SK-N-SH treated with all-trans-retinoic acid at 6 μM for 48 hours (cell line): ENCODE results near the gene DNAAF5.

Source experiments
- ATAC-seq: fragments of 200-7000 bp; cut with Tn5 transposase; 3 replicates; pipeline ENCODE4 v1.9.1; 2020; ENCODE audit warnings: mild to moderate bottlenecking, moderate library complexity
- ARNTL ChIP-seq: fragments of 450-650 bp; formaldehyde crosslinking; IDR thresholded peaks from 2 replicates; pipeline ENCODE4 v1.5.0; 2020; ENCODE audit warnings: low read depth, mild to moderate bottlenecking, moderate library complexity, borderline replicate concordance
- BACH2 ChIP-seq: fragments of 250-450 bp; sonication (Bioruptor Pico); IDR thresholded peaks from 2 replicates; pipeline ENCODE4 v1.9.0; 2021; ENCODE audit warnings: mild to moderate bottlenecking, borderline replicate concordance
- CSDC2 ChIP-seq: fragments of 250-450 bp; sonication (Bioruptor Pico); IDR thresholded peaks from 2 replicates; pipeline ENCODE4 v1.5.0; 2020; ENCODE audit warnings: mild to moderate bottlenecking, moderate library complexity
- ESRRG ChIP-seq: fragments of 250-450 bp; sonication (Bioruptor Pico); IDR thresholded peaks from 2 replicates; pipeline ENCODE4 v1.6.1; 2021; ENCODE audit warnings: mild to moderate bottlenecking
- GLIS3 ChIP-seq: fragments of 250-450 bp; sonication (Bioruptor Pico); IDR thresholded peaks from 2 replicates; pipeline ENCODE4 v1.5.0; 2020; ENCODE audit warnings: mild to moderate bottlenecking, moderate library complexity
- ISL1 ChIP-seq: fragments of 250-450 bp; sonication (Bioruptor Pico); IDR thresholded peaks from 2 replicates; pipeline ENCODE4 v2.1.2; 2022; ENCODE audit warnings: mild to moderate bottlenecking, moderate library complexity
- OSR1 ChIP-seq: fragments of 250-450 bp; sonication (Bioruptor Pico); IDR thresholded peaks from 2 replicates; pipeline ENCODE4 v1.8.0; 2022; ENCODE audit warnings: moderate library complexity, mild to moderate bottlenecking, inconsistent platforms
- RARB ChIP-seq: fragments of 250-450 bp; sonication (Bioruptor Pico); IDR thresholded peaks from 2 replicates; pipeline ENCODE4 v1.8.0; 2021; ENCODE audit warnings: mild to moderate bottlenecking, moderate library complexity
- SNAI2 ChIP-seq: fragments of 250-450 bp; sonication (Bioruptor Pico); IDR thresholded peaks from 2 replicates; pipeline ENCODE4 v1.5.0; 2020; ENCODE audit warnings: mild to moderate bottlenecking, moderate library complexity
- TCF4 ChIP-seq: fragments of 250-450 bp; sonication (Bioruptor Pico); IDR thresholded peaks from 2 replicates; pipeline ENCODE4 v1.8.0; 2021; ENCODE audit warnings: mild to moderate bottlenecking, moderate library complexity, borderline replicate concordance
- TOX ChIP-seq: fragments of 250-450 bp; sonication (Bioruptor Pico); IDR thresholded peaks from 2 replicates; pipeline ENCODE4 v1.8.0; 2021; ENCODE audit warnings: mild to moderate bottlenecking, moderate library complexity, borderline replicate concordance
- ZC3H10 ChIP-seq: fragments of 250-450 bp; sonication (Bioruptor Pico); IDR thresholded peaks from 2 replicates; pipeline ENCODE4 v1.5.1; 2021; ENCODE audit warnings: mild to moderate bottlenecking, moderate library complexity
- ZFP3 ChIP-seq: fragments of 250-450 bp; sonication (Bioruptor Pico); IDR thresholded peaks from 2 replicates; pipeline ENCODE4 v1.5.0; 2020; ENCODE audit warnings: mild to moderate bottlenecking, moderate library complexity
- ZFP30 ChIP-seq: fragments of 450-650 bp; formaldehyde crosslinking; IDR thresholded peaks from 2 replicates; pipeline ENCODE4 v1.5.0; 2022; ENCODE audit warnings: mild to moderate bottlenecking, moderate library complexity
- ZNF565 ChIP-seq: fragments of 450-650 bp; formaldehyde crosslinking; conservative IDR thresholded peaks from 2 replicates; pipeline ENCODE4 v1.5.0; 2020; ENCODE audit warnings: low read depth, mild to moderate bottlenecking, moderate library complexity
- ZNF70 ChIP-seq: fragments of 450-650 bp; formaldehyde crosslinking; IDR thresholded peaks from 2 replicates; pipeline ENCODE4 v1.5.0; 2020; ENCODE audit warnings: mild to moderate bottlenecking, moderate library complexity
- ZNF8 ChIP-seq: fragments of 450-650 bp; formaldehyde crosslinking; IDR thresholded peaks from 2 replicates; pipeline ENCODE4 v1.5.0; 2020; ENCODE audit warnings: mild to moderate bottlenecking, moderate library complexity
- TF ChIP-seq, protein P1 (sequence below): fragments of 250-450 bp; sonication (Bioruptor Pico); IDR thresholded peaks from 2 replicates; pipeline ENCODE4 v1.5.1; 2020; ENCODE audit warnings: low read depth, mild to moderate bottlenecking, moderate library complexity
- TF ChIP-seq, protein P2 (sequence below): fragments of 250-450 bp; sonication (Bioruptor Pico); IDR thresholded peaks from 2 replicates; pipeline ENCODE4 v1.5.1; 2021; ENCODE audit warnings: mild to moderate bottlenecking, moderate library complexity
- TF ChIP-seq, protein P3 (sequence below): fragments of 250-450 bp; sonication (Bioruptor Pico); IDR thresholded peaks from 2 replicates; pipeline ENCODE4 v1.8.0; 2020; ENCODE audit warnings: mild to moderate bottlenecking, moderate library complexity, borderline replicate concordance

Gene DNAAF5

DNA sequence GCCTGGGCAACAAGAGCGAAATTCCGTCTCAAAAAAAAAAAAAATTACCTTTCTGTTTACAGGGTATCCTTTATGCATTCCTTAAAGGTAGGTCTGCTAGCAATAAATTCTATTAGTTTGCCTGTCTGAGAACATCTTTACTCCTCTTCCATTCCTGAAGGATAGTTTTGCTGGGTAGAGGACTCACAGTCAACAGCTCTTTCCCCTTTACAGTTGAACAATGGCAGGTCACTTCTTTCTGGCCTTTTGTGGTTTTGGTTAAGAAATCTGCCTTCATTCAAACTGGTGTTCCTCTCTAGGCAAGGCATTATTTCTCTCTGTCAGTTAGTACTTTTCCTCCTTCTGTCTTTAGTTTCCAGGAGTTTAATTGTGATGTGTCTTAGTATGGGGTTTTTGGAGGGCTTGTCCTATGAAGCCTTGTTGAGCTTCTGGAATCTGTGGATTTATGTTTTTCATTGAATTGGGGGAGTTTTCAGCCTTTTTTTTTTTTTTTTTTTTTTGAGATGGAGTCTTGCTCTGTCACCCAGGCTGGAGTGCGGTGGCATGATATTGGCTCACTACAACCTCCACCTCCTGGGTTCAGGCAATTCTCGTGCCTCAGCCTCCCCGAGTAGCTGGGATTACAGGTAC is 4.8 kb upstream of the DNAAF5 start:
- no peak for ATAC-seq
- TF ChIP-seq ESRRG (CRISPR knock-in tag) (no peak), ZNF565 (CRISPR knock-in tag) (no peak), CSDC2 (CRISPR knock-in tag) (no peak)

DNA sequence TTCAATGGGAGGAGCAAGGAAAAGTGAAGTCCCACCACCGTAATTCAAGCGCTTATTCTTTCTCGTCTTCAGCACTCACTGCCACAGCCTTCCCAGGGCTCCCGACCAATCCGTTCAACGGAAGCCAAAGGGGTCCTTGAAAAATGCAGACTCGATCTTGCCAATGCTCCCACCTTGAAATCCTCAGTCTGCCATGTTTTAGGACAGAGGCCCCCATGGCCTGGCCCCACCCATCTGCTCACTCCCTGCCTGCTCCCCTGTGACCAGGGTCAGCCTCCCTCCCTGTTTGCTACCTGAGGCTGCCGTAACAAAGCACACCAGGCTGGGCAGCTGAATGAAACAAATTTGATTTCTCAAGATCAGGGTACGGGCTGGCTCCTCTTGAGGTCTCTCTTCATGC is 3.0 kb upstream of the DNAAF5 start:
- TF ChIP-seq ZC3H10 (CRISPR knock-in tag) (no peak), OSR1 (CRISPR knock-in tag) (no peak), ESRRG (CRISPR knock-in tag) (no peak), ZFP30 (CRISPR knock-in tag) (no peak), ZNF565 (CRISPR knock-in tag) (no peak), ZNF8 (CRISPR knock-in tag) (no peak), SNAI2 (CRISPR knock-in tag) (no peak)
- TF ChIP-seq, protein P1, sequence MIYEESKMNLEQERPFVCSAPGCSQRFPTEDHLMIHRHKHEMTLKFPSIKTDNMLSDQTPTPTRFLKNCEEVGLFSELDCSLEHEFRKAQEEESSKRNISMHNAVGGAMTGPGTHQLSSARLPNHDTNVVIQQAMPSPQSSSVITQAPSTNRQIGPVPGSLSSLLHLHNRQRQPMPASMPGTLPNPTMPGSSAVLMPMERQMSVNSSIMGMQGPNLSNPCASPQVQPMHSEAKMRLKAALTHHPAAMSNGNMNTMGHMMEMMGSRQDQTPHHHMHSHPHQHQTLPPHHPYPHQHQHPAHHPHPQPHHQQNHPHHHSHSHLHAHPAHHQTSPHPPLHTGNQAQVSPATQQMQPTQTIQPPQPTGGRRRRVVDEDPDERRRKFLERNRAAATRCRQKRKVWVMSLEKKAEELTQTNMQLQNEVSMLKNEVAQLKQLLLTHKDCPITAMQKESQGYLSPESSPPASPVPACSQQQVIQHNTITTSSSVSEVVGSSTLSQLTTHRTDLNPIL (CRISPR knock-in tag): no peak
- ATAC-seq: no peak

DNA sequence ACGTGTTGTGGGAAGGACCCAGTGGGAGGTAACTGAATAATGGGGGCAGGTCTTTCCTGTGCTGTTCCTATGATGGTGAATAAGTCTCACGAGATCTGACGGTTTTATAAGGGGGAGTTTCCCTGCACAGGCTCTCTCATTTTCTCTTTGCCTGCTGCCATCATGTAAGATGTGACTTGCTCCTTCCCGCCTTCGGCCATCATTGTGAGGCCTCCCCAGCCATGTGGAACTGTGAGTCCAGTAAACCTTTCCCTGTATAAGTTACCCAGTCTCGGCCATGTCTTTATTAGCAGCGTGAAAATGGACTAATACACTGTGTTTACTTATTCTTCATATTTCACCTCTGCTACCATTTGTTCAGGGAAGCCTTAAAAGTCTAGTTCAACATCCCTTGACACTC is 2.2 kb upstream of the DNAAF5 start:
- TF ChIP-seq GLIS3 (CRISPR knock-in tag) (no peak), ZFP3 (no peak), ISL1 (no peak), CSDC2 (CRISPR knock-in tag) (no peak), ZNF565 (CRISPR knock-in tag) (no peak), SNAI2 (CRISPR knock-in tag) (no peak)
- ATAC-seq: no peak

DNA sequence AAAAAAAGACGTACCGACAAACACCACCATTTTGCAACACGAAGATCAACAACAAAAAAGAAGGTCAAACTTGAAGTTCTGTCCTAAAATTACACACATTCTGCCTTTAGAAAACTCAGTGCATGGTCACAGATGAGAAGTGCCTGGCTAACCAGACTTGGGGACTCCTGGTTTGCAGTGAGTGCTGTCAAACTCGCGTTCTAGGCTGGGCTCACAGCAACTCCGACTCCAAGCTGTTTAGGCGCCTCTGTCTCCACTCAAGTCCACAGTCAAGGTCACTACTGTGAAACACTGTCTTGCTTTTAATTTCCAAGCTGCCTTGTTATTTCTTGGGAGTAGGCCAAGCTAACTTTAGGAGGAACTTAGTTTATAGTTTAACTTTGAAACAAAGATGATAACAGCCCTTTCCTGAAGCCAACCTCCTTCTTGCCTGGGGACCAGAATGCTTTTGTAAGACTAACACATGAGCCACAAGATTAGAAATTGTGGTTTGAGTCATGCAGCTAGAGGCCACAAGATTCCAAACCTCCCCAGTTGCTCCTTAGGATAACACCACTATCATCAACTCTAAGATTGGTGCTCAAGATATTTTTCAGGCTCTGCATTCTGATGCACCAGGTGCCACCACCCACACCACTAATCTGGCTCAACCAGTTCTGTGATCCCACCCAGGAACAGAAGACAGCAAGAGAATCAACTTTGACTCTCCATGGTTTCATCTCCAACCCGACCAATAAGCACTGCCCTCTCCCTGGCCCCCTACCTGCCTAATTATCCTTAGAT is 1.1 kb upstream of the DNAAF5 start:
- no peak for ATAC-seq
- TF ChIP-seq ISL1 (no peak), SNAI2 (CRISPR knock-in tag) (no peak), ZNF8 (CRISPR knock-in tag) (no peak), ZNF565 (CRISPR knock-in tag) (no peak), TOX (CRISPR knock-in tag) (no peak), ZNF70 (CRISPR knock-in tag) (peak; percentile 56; the same call in 1 of the 2 replicates)
- TF ChIP-seq, protein P1 (CRISPR knock-in tag): no peak
- TF ChIP-seq, protein P2, sequence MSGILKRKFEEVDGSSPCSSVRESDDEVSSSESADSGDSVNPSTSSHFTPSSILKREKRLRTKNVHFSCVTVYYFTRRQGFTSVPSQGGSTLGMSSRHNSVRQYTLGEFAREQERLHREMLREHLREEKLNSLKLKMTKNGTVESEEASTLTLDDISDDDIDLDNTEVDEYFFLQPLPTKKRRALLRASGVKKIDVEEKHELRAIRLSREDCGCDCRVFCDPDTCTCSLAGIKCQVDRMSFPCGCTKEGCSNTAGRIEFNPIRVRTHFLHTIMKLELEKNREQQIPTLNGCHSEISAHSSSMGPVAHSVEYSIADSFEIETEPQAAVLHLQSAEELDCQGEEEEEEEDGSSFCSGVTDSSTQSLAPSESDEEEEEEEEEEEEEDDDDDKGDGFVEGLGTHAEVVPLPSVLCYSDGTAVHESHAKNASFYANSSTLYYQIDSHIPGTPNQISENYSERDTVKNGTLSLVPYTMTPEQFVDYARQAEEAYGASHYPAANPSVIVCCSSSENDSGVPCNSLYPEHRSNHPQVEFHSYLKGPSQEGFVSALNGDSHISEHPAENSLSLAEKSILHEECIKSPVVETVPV (CRISPR knock-in tag): no peak

DNA sequence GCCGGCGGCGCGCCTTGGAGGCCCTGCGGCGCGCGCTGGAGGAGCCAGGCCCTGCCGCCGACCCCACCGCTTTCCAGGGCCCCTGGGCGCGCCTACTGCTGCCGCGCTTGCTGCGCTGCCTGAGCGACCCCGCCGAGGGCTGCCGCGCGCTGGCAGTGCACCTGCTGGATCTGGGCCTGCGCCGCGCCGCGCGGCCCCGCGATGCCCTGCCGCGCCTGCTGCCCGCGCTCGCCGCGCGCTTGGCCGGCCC is 280 bp downstream of the DNAAF5 start:
- TF ChIP-seq RARB (CRISPR knock-in tag): no peak
- no peak for TF ChIP-seq BACH2 (CRISPR knock-in tag)
- TF ChIP-seq CSDC2 (CRISPR knock-in tag): no peak
- TF ChIP-seq GLIS3 (CRISPR knock-in tag): no peak
- TF ChIP-seq ZC3H10 (CRISPR knock-in tag): no peak
- TF ChIP-seq, protein P3, sequence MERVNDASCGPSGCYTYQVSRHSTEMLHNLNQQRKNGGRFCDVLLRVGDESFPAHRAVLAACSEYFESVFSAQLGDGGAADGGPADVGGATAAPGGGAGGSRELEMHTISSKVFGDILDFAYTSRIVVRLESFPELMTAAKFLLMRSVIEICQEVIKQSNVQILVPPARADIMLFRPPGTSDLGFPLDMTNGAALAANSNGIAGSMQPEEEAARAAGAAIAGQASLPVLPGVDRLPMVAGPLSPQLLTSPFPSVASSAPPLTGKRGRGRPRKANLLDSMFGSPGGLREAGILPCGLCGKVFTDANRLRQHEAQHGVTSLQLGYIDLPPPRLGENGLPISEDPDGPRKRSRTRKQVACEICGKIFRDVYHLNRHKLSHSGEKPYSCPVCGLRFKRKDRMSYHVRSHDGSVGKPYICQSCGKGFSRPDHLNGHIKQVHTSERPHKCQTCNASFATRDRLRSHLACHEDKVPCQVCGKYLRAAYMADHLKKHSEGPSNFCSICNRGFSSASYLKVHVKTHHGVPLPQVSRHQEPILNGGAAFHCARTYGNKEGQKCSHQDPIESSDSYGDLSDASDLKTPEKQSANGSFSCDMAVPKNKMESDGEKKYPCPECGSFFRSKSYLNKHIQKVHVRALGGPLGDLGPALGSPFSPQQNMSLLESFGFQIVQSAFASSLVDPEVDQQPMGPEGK: no peak
- no peak for TF ChIP-seq ISL1
- TF ChIP-seq ZNF70 (CRISPR knock-in tag): no peak
- TF ChIP-seq ZNF565 (CRISPR knock-in tag): no peak
- TF ChIP-seq, protein P1 (CRISPR knock-in tag): no peak
- TF ChIP-seq OSR1 (CRISPR knock-in tag): no peak
- TF ChIP-seq SNAI2 (CRISPR knock-in tag): no peak
- TF ChIP-seq ESRRG (CRISPR knock-in tag): no peak
- TF ChIP-seq TCF4 (CRISPR knock-in tag): no peak
- no peak for TF ChIP-seq ARNTL (CRISPR knock-in tag)
- no peak for ATAC-seq
